Stimulated activated CD4-positive, alpha-beta T cell treated with anti-CD3 and anti-CD28 coated beads, Interleukin-15, amount 100 ng/mL, for 48 hours (primary cell): ENCODE data around the gene CPLX3.
A peak's percentile ranks its signal among the peaks of the same experiment; 100 is the strongest.

Experiments used
- DNase-seq, 2 donors: peaks; one replicate each; pipeline ENCODE4 v3.0.0-alpha.2; 2020; ENCODE audit warnings: low read depth in 2 of 2

The CPLX3 gene

GRCh38 chr15:74788042-74788682 is 38.3 kb upstream of the CPLX3 start:
- DNase-seq: no peak

GRCh38 chr15:74788683-74789151 is 37.7 kb upstream of the CPLX3 start:
- no peak for DNase-seq

GRCh38 chr15:74789171-74789631 is 37.2 kb upstream of the CPLX3 start:
- no peak for DNase-seq

GRCh38 chr15:74789741-74790079 is 36.7 kb upstream of the CPLX3 start:
- no peak for DNase-seq

DNA sequence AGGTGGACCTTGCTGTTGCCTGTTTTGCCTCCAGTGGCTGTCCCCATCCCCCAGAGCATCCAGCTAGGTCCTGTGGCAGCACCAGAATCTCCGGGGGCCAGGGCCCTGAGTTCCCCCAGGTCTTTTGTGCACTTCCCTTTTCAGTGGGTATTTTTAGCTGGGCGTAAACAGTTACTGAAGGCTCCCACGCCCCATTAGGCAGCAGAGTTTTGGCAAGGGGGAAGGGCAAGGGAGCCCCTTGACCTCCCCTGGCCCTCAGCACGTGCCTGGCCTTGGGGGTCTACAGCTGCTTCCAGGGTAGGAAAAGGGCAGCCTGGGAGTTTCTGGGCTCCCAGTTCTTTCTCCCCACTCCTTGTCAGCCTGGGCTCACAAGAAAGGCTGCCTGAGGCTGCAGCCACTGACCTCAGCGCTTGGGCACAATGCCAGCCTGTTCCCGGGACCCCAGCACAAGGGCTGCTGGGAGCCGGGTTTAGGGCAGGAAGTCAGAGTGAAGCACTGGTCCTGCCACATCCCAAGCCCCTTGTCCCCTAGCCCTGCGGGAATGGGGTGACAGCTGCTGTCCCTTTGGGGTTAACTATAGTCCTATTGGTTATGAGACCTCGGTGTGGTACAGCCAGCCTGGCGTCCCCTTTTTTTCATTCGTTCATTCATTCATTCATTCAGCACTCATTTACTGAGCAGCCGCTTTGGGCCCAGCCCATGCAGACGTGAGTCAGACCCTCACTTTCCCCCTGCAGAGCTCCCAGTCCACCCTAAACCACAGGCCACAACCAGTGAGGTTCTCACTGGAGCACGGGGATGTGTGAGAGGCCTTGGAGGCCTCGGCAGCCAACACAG is 36.1 kb upstream of the CPLX3 start:
- DNase-seq: no peak

- DNase-seq: no peak
Observed at GRCh38 chr15:74791007-74791406, 35.4 kb upstream of the CPLX3 start.

DNA sequence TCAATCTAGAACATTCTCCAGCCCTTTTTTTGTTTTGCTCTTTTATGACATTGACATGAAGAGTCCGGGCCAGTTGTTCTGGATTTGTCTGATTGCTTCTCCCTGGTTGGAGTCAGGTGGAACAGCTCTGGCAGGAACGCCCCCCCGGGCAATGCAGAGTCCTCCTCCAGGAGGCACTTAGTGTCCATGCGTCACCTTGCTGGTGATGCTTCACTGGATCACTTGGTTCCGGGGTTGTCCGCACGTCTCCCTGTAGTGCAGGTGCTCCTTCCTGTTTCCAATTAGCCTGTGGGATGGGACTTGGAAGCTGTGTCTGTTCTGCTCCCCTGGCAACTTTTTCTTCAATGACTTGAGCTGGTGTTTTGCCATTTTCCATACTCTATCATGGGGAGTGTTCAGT is 34.8 kb upstream of the CPLX3 start:
- DNase-seq: no peak

DNA sequence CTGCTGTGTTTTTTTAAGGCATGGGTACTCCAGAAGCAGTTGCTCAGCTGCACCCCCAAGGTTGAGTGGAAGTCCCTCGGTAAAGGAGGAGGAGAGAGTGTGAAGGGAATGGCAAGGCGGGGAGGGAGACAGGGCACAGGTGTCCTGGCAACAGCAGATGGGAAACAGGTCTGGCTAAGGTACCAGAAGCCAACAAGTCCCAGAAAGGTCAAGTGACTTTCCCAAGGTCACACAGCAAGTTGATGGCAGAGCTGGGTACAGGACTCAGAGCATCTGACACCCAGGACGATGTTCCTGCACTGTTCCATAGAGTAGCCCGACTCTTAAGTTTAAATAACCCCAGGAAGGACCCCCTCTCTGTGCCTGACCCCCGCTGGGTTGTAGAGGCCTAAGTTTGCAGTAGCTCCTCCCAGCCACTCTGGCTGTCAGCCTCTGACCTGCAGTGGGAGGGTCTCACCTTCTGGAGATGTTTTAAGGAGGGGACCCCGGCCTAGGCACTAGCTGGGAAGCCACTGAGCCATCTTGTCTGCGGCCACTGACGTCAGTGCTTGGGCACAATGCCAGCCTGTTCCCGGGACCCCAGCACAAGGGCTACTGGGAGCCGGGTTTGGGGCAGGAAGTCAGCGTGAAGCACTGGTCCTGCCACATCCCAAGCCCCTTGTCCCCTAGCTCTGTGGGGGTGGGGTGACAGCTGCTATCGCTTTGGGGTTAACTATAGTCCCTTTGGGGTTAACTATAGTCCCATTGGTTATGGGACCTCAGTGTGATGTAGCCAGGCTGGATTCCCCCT is 34.0 kb upstream of the CPLX3 start:
- DNase-seq: no peak

- DNase-seq: no peak
Observed at GRCh38 chr15:74793135-74794028, 33.0 kb upstream of the CPLX3 start.

DNA sequence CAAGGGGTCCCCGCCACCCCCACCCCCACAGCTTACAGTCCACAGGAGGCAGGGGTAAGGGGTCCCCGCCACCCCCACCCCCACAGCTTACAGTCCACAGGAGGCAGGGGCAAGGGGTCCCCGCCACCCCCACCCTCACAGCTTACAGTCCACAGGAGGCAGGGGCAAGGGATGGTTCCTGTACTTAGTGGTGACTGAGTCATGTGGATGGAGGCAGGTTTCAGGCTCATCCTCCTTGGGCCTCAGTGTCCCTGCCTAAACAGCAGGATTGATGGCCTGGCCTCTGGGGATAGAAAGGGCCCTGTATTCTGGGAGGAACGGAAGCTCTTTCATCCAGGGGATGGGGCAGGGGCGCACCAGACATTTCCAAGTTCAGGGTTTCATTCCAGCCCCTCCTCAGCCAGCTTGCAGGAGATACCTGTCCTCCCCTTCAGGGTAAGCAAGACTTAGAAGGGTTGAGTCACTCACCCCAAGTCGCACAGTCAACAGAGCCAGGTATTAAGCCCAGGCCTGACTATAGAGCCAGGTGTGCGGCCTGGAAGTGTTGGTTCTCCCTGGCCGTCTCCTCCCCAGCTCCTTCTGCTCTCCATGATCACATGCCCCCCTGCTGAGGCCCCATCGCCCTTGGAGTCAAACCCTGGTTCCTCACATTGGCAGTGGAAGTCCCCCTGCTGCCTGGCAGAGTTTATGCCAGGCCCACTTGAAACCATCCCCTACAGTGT is 32.0 kb upstream of the CPLX3 start:
- DNase-seq: no peak

GRCh38 chr15:74794970-74795349 is 31.5 kb upstream of the CPLX3 start:
- DNase-seq: no peak

DNA sequence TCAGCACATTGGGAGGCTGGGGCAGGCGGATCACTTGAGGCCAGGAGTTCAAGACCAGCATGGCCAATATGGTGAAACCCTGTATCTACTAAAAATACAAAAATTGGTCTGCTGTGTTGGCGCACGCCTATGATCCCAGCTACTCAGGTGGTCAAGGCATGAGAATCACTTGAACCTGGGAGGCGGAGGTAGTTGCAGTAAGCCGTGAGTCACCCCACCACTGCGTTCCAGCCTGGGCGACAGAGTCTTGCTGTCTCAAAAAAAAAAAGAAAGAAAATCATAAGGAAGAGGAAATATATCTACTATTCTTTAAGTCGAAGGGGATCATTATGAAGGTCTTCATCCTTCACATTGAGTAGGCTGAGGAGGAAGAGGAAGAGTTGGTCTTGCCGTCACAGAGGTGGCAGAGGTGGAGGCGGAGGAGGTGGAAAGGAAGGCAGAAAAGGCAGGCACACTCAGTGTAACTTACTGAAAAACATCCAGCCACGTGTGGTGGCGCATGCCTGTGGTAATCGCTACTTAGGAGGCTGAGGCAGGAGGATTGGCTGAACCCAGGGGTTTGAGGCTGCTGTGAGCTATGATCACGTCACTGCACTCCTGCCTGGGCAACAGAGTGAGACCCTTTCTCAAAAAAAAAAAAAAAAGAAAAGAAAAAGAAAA is 30.3 kb upstream of the CPLX3 start:
- DNase-seq: no peak

- no peak for DNase-seq
Observed at GRCh38 chr15:74798388-74799254, 27.8 kb upstream of the CPLX3 start.

DNA sequence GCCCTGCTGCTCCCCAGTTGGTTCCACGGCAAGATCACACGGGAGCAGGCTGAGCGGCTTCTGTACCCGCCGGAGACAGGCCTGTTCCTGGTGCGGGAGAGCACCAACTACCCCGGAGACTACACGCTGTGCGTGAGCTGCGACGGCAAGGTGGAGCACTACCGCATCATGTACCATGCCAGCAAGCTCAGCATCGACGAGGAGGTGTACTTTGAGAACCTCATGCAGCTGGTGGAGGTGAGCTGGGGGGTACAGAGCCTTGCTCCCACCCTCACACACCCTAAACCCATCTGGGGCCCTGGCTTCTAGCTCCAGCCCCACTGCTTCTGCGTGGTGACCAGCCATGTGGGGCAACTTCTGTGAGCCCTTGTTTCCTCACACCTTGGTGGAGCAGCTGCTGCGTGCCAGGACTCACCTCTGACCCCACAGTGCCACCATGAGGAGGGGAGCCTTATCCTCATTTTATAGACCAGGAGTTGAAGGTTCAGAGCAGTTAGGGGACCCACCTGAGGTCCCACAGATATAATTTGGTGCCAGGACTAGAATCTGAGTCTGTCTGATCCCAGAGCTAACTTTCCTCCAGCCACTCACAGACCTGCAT is 27.1 kb upstream of the CPLX3 start:
- no peak for DNase-seq

- DNase-seq: peak; percentile 73 to 81
Observed at GRCh38 chr15:74799856-74800558, 26.4 kb upstream of the CPLX3 start.

GRCh38 chr15:74800559-74801094 is 25.8 kb upstream of the CPLX3 start:
- no peak for DNase-seq

GRCh38 chr15:74801311-74801997 is 25.0 kb upstream of the CPLX3 start:
- DNase-seq: no peak
